Loucy (cell line): ENCODE measurements around the gene RPTOR.

ENCODE experiments used
- CTCF ChIP-seq: fragments of 200-600 bp; sonication (generic); conservative IDR thresholded peaks from 2 replicates; pipeline ENCODE4 v1.5.1; 2014; ENCODE audit warnings: mild to moderate bottlenecking, antibody characterized with exemption, low read length
- EZH2phosphoT487 ChIP-seq: fragments of 200-600 bp; IDR thresholded peaks from 2 replicates; pipeline ENCODE4 v1.6.1; 2018; ENCODE audit warnings: antibody characterized with exemption, mild to moderate bottlenecking, moderate library complexity, borderline replicate concordance

GRCh38 chr17:80664217-80664790 is 119.7 kb downstream of the RPTOR start:
- TF ChIP-seq CTCF (no peak), EZH2phosphoT487 (no peak)
